ENCODE results near the gene GNG8.

- TF ChIP-seq ZNF768 (tag by site-specific recombination; IDR thresholded peaks at IDR 0.05) (no peak), ZNF10 (tag by site-specific recombination; IDR thresholded peaks at IDR 0.05) (no peak)
Observed at GRCh38 chr19:46620267-46620666, 15.7 kb downstream of the GNG8 start.

Measured in HEK293 (cell line).